ENCODE data around the gene FAM228A.

- no peak for TF ChIP-seq CTCF (conservative IDR thresholded peaks at IDR 0.05; ENCODE audit: low read length)
- no peak for TF ChIP-seq EZH2phosphoT487 (IDR thresholded peaks at IDR 0.05; ENCODE audit: borderline replicate concordance, low read depth, low read length)
Observed at GRCh38 chr2:24209389-24210105, 34.7 kb downstream of the FAM228A start.
